ENCODE results near the gene SHANK1.
"Not testable (repeated sequence)": the region's sequence is repeated elsewhere in the genome, so short reads cannot be mapped to it uniquely, and the experiment has no call there.

GRCh38 chr19:50612504-50613404 lies 106.8 kb downstream of the SHANK1 start:
- not testable (repeated sequence) for TF ChIP-seq CTCF, POLR2A (IDR thresholded peaks at IDR 0.05)

All from thyroid gland (tissue), 4 donors.